A549 (cell line): ENCODE data around the gene HOXA7. TPM values are rescaled to one million over a fixed set of nuclear protein-coding genes. Genes with fewer than 3 reads are reported as not detected.

Experiments
- ATAC-seq, 2 experiments: fragments of 200-7000 bp in 1 of 2; fragments of >200 bp in 1 of 2; cut with Nextera tagmentation in 1 of 2; cut with Tn5 transposase in 1 of 2; 3 replicates each; pipeline versions ENCODE4 v1.8.0 to v1.9.1; 2018 to 2020; ENCODE audit warnings: mild to moderate bottlenecking in 1 of 2, moderate library complexity in 1 of 2
- CTCF ChIA-PET: fragments of 300-600 bp; sonication (Branson Sonifier 250); formaldehyde crosslinking; extraction: SDS; loops from one replicate; lab custom pipeline; 2021; ENCODE audit warnings: antibody characterized with exemption, inconsistent platforms; lab: Yijun Ruan, JAX
- POLR2A ChIA-PET: fragments of 350-600 bp; formaldehyde crosslinking; extraction: SDS; loops from one replicate; lab custom pipeline; 2021; ENCODE audit warnings: antibody characterized with exemption, inconsistent platforms; lab: Yijun Ruan, JAX
- DNase-seq, 2 experiments: peaks; one replicate each; pipeline versions ENCODE4 v3.0.0 to v3.0.0-alpha.2; 2011 to 2016; ENCODE audit warnings: low read depth in 1 of 2, low spot score in 1 of 2
- FAIRE-seq: peaks from 2 replicates; lab custom pipeline; 2011; peaks lifted over from hg19 to GRCh38; lab: Jason Lieb, UNC
- H3K27ac ChIP-seq, 2 experiments: fragments of >200 bp; sonication (Bioruptor Twin); formaldehyde crosslinking; 3 replicates each; pipeline ENCODE4 v1.5.1; 2016 to 2017
- H3K4me1 ChIP-seq: fragments of >200 bp; sonication (Bioruptor Twin); formaldehyde crosslinking; 3 replicates; pipeline ENCODE4 v1.6.1; 2016
- H3K4me2 ChIP-seq: fragments of >200 bp; sonication (Bioruptor Twin); formaldehyde crosslinking; 3 replicates; pipeline ENCODE4 v1.6.1; 2016
- H3K4me3 ChIP-seq: fragments of >200 bp; sonication (Bioruptor Twin); formaldehyde crosslinking; 3 replicates; pipeline ENCODE4 v1.5.1; 2016
- H3K9me3 ChIP-seq: fragments of >200 bp; sonication (Bioruptor Twin); formaldehyde crosslinking; 3 replicates; pipeline ENCODE4 v1.6.1; 2016
- CBX2 ChIP-seq: fragments of 200-600 bp; sonication (generic); IDR thresholded peaks from 2 replicates; pipeline ENCODE4 v1.6.1; 2016; ENCODE audit warnings: low read depth, mild to moderate bottlenecking, borderline replicate concordance
- CEBPB ChIP-seq, 2 experiments: fragments of >200 bp in 1 of 2; sonication (Bioruptor Twin) in 1 of 2; formaldehyde crosslinking in 1 of 2; IDR thresholded peaks; 2 replicates each; pipeline ENCODE4 v1.6.1; 2012 to 2016
- CHD4 ChIP-seq: fragments of 200-600 bp; sonication (generic); IDR thresholded peaks from 2 replicates; pipeline ENCODE4 v1.6.1; 2016; ENCODE audit warnings: antibody characterized with exemption, mild to moderate bottlenecking, borderline replicate concordance
- CTCF ChIP-seq: fragments of >200 bp; sonication (Bioruptor Twin); formaldehyde crosslinking; IDR thresholded peaks from 3 replicates; pipeline ENCODE4 v1.5.1; 2016
- EHF ChIP-seq: fragments of 250-450 bp; sonication (Bioruptor Pico); IDR thresholded peaks from 2 replicates; pipeline ENCODE4 v1.5.0; 2020; ENCODE audit warnings: mild to moderate bottlenecking
- HDAC2 ChIP-seq: fragments of 200-600 bp; sonication (generic); IDR thresholded peaks from 2 replicates; pipeline ENCODE4 v1.6.1; 2016
- HMGXB4 ChIP-seq: fragments of 250-450 bp; sonication (Bioruptor Pico); IDR thresholded peaks from 2 replicates; pipeline ENCODE4 v1.5.0; 2021; ENCODE audit warnings: mild to moderate bottlenecking, moderate library complexity, borderline replicate concordance
- HOXA7 ChIP-seq: fragments of 250-450 bp; sonication (Bioruptor Pico); IDR thresholded peaks from 2 replicates; pipeline ENCODE4 v1.5.0; 2020; ENCODE audit warnings: mild to moderate bottlenecking, moderate library complexity
- MAFK ChIP-seq: fragments of 450-650 bp; IDR thresholded peaks from 2 replicates; pipeline ENCODE4 v1.6.1; 2014; ENCODE audit not compliant: partially characterized antibody
- MYC ChIP-seq: IDR thresholded peaks from 2 replicates; pipeline ENCODE4 v1.6.1; 2012; ENCODE audit warnings: mild to moderate bottlenecking, inconsistent platforms, low read length, improper control_type of control experiment, borderline replicate concordance
- NPAS2 ChIP-seq: fragments of 250-450 bp; sonication (Bioruptor Pico); IDR thresholded peaks from 2 replicates; pipeline ENCODE4 v1.8.0; 2022; ENCODE audit warnings: mild to moderate bottlenecking, moderate library complexity, borderline replicate concordance
- RAD21 ChIP-seq, 2 experiments: fragments of >200 bp in 1 of 2; sonication (Bioruptor Twin) in 1 of 2; formaldehyde crosslinking in 1 of 2; IDR thresholded peaks in 1 of 2; conservative IDR thresholded peaks in 1 of 2; 2 replicates in 1 of 2; 3 replicates in 1 of 2; pipeline ENCODE4 v1.6.1; 2012 to 2018; ENCODE audit warnings: inconsistent platforms in 1 of 2
- REST ChIP-seq: fragments of 200-600 bp; sonication (generic); IDR thresholded peaks from 2 replicates; pipeline ENCODE4 v1.6.1; 2016; ENCODE audit warnings: antibody characterized with exemption, mild to moderate bottlenecking, moderate library complexity
- SREBF2 ChIP-seq: fragments of 450-650 bp; IDR thresholded peaks from 2 replicates; pipeline ENCODE4 v1.6.1; 2014; ENCODE audit warnings: mild to moderate bottlenecking, moderate library complexity
- TFCP2L1 ChIP-seq: fragments of 250-450 bp; sonication (Bioruptor Pico); IDR thresholded peaks from 2 replicates; pipeline ENCODE4 v1.5.0; 2021; ENCODE audit warnings: mild to moderate bottlenecking
- ZC3H11A ChIP-seq: fragments of 450-650 bp; IDR thresholded peaks from 2 replicates; pipeline ENCODE4 v1.6.1; 2014; ENCODE audit warnings: antibody characterized with exemption, mild to moderate bottlenecking
- ZFP36 ChIP-seq: fragments of 450-650 bp; IDR thresholded peaks from 2 replicates; pipeline ENCODE4 v1.6.1; 2014; ENCODE audit warnings: borderline replicate concordance; ENCODE audit not compliant: partially characterized antibody
- WGBS: methylation state at CpG from one replicate; pipeline ENCODE4 v1.1.6; 2017; ENCODE audit errors: missing lambda C conversion rate; 5-methylcytosine and 5-hydroxymethylcytosine counted together
- polyA plus RNA-seq, 4 experiments: library from polyadenylated mRNA; depleted of rRNA in 3 of 4; stranded (reverse); fragments of >200 nt; fragmentation: RNase III in 1 of 4; extraction: RNeasy Plus Mini Kit Qiagen cat#74134 plus additional on column Dnase treatment in 1 of 4; gene quantifications; 2 replicates in 3 of 4; 3 replicates in 1 of 4; pipeline ENCODE4 v1.2.3, GENCODE V29; 2011 to 2017
- TF ChIP-seq, protein P1 (sequence below): IDR thresholded peaks from 2 replicates; pipeline ENCODE4 v1.6.1; 2012
- TF ChIP-seq, protein P2 (sequence below): fragments of 250-450 bp; sonication (Bioruptor Pico); IDR thresholded peaks from 2 replicates; pipeline ENCODE4 v1.5.0; 2020; ENCODE audit warnings: low read depth, mild to moderate bottlenecking, moderate library complexity
- TF ChIP-seq, protein P3 (sequence below): IDR thresholded peaks from 2 replicates; pipeline ENCODE4 v1.6.1; 2012; ENCODE audit warnings: low read depth, borderline replicate concordance

Gene HOXA7
- polyA plus RNA-seq, 2 of the 4 experiments (the other 2 are of a cell fraction), result 4.1 to 4.8 TPM

DNA sequence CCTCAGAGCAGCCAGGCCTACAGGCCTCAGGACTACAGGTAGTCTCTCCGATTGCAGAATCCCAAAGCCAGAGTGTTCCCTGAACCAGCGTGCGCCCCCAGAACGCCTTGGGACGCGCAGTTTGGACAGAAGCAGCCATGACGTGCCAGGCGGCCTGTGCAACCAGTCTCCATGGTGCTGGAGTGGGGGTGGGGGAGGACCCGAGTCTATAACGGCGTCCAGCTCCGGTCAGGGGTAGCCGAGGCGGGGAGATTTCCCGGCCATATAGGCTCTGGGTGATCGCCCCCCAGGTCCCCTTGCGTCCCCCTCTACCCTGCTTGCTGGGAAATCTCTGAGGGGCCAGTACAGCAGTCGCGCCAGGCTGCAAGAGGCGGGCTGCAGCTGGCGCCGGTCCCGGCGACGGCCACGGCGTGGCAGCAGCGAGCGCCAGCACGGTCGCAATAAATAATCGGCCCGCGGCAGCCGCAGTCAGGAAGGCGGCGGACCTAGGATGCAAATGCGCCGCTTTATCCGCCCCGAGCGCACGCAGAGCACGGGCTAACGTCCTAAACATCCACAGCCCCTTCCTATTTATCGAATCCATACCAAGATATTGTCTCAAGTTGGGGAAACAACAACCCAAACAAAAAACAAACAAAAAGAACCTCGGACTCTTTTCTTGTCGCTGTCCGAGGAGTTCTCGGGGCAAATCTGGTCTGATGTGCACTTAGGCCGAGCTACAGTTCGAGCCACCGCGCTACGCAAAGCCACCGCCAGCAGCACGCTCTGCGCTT lies 5.7 kb downstream of the HOXA7 start (continued):
- TF ChIP-seq CTCF (peak; percentile 78), RAD21 (conservative IDR thresholded peaks at IDR 0.05 in 1 of 2, IDR thresholded peaks at IDR 0.05 in 1 of 2) (peak; percentile 31 to 55; a peak in 4 of 5 replicates), MAFK (no peak)

DNA sequence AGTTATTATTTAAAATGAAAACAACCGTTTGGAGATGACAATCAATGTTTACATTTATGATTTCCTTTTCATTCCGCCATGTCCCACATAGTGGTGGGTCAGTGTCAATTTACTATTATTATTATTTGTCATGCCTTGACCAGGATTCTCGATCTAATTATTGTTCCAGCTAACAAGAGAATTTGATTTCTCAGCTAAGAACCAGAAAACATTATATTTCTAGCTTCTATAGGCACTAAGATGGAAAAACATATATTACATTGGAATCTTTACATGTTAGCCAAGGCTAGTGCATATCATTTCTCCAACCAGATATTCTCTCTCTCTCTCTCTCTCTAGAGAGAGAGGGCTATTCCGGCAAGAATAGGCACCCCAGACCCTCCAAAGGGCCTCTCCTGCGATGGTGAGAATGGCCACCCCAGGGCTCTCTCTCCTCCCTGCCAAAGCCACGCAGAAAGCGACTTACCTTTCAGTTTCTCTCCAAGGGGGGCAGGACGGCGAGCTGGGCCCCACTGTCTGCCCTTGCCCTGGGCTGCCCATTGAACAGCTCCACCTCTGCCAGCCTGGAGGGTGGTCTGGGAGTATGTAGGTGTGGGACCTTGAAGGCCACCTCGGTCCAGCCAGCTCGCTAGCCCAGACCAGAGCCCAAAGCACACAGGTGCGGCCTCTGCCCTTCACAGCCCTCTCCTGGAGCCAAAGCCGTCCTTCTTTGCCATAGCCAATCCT lies 6.5 kb downstream of the HOXA7 start:
- Histone ChIP-seq H3K4me2 (peak overlapping the region; percentile 90), H3K4me3 (peak overlapping the region; percentile 49)
- peak; percentile 69 to 75 for ATAC-seq
- 20% methylated on average over 11 of the region's 13 CpGs for WGBS
- TF ChIP-seq, protein P1, sequence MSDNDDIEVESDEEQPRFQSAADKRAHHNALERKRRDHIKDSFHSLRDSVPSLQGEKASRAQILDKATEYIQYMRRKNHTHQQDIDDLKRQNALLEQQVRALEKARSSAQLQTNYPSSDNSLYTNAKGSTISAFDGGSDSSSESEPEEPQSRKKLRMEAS, result no peak
- TF ChIP-seq NPAS2 (CRISPR knock-in tag), result no peak
- TF ChIP-seq, protein P2, sequence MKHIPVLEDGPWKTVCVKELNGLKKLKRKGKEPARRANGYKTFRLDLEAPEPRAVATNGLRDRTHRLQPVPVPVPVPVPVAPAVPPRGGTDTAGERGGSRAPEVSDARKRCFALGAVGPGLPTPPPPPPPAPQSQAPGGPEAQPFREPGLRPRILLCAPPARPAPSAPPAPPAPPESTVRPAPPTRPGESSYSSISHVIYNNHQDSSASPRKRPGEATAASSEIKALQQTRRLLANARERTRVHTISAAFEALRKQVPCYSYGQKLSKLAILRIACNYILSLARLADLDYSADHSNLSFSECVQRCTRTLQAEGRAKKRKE (CRISPR knock-in tag), result no peak
- TF ChIP-seq ZC3H11A, result no peak
- TF ChIP-seq HMGXB4 (CRISPR knock-in tag), result no peak
- TF ChIP-seq TFCP2L1, result no peak
- no peak for TF ChIP-seq HDAC2
- TF ChIP-seq MYC, result no peak
- TF ChIP-seq MAFK, result no peak
- TF ChIP-seq ZFP36, result no peak
- TF ChIP-seq CEBPB (IDR thresholded peaks at IDR 0.05), result no peak
- TF ChIP-seq, all 56 proteins: peak for 0
- ChIA-PET POLR2A (interaction anchor here (0.5 to 2.1 kb wide), 7 partner anchors 11 to 950 kb away, joined by 3 to 14 read pairs (median 4); partner anchors contain the start of gene HNRNPA2B1), CTCF (interaction anchor here (0.7 to 11.1 kb wide), 34 partner anchors 8 to 1257 kb away, joined by 3 to 160 read pairs (median 5); partner anchors contain the start of genes HOXA4, HOXA5 and HOXA9)
- Histone ChIP-seq H3K27ac (peak overlapping the region; percentile 88 to 90), H3K9me3 (no peaks in the 10 kb centered on the region), H3K4me1 (peaks cover 16% of the 10 kb centered on the region)
- FAIRE-seq, result no peak
- no peak for DNase-seq

DNA sequence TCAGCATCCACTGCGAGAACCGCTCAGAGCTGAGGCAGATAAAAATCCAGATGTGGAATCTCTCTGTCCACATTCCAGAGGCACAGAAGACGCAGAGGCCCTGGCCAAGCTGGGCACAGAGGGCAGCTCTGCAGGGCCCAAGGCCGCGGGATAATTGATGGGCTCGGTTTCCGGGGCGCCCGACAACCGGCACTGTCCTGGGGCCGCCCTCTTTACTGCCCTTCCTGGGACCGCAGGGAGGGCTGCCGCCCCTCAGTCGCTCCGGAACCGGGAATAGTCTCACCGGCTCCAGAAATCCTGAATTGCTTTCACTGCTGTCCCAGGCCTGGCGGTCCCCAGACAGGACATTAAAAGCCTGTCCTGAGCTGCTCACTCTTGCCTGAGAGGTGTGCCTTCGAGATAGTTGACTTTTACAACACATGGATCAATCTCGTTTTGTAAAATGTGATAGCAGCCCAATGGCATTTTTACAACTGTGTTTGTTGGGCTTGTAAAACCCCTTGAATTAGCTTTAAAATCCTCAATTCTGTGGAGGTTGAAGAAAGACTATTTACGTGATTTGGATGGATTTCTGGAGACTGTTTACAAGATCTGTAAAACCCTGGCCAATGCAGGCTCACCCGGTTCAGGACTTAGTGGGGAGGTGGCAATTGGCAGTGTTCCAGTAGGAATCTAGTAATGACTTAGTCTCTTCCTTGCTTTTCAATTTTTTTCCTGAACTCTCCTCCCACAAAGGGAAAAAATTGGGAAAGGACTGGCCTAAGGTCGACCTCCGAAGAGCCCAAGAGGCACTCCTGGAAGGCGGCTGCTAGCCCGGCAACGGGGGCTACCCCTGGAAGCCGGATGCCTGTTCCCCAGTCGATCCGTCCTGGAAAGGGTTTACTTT lies 7.5 kb downstream of the HOXA7 start:
- ChIA-PET POLR2A (interaction anchor here (1.0 to 1.7 kb wide), 2 partner anchors 12 to 17 kb away, joined by 3 to 5 read pairs; no protein-coding TSS in a partner anchor), CTCF (interaction anchor here (1.1 to 11.1 kb wide), 19 partner anchors 7 to 1256 kb away, joined by 3 to 160 read pairs (median 5); partner anchors contain the start of genes HOXA4, HOXA5 and HOXA9)
- Histone ChIP-seq H3K9me3 (no peaks in the 10 kb centered on the region), H3K27ac (peak overlapping the region; percentile 27 to 52; a peak in 4 of 6 replicates), H3K4me2 (peak overlapping the region; percentile 90), H3K4me1 (peaks cover 16% of the 10 kb centered on the region), H3K4me3 (peak overlapping the region; percentile 49; the same call in 2 of the 3 replicates)
- DNase-seq (no peak), ATAC-seq (no peak), FAIRE-seq (no peak)
- 76% methylated on average over 30 of the region's 30 CpGs for WGBS
- TF ChIP-seq REST, result no peak
- TF ChIP-seq CBX2, result no peak
- no peak for TF ChIP-seq TFCP2L1
- no peak for TF ChIP-seq CHD4
- TF ChIP-seq, protein P3, sequence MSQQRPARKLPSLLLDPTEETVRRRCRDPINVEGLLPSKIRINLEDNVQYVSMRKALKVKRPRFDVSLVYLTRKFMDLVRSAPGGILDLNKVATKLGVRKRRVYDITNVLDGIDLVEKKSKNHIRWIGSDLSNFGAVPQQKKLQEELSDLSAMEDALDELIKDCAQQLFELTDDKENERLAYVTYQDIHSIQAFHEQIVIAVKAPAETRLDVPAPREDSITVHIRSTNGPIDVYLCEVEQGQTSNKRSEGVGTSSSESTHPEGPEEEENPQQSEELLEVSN, result no peak
- TF ChIP-seq EHF (CRISPR knock-in tag), result no peak
- no peak for TF ChIP-seq HOXA7 (CRISPR knock-in tag)
- TF ChIP-seq SREBF2, result no peak
